Trophoblast cell (in vitro differentiated cells and primary cell): ENCODE measurements around the gene AFMID.

Source experiments
- DNase-seq, 2 donors: peaks; one replicate each; pipeline ENCODE4 v3.0.0-alpha.2; 2016
- H2AFZ ChIP-seq: 2 replicates; pipeline ENCODE4 v1.6.1; 2013; ENCODE audit warnings: low read length, moderate library complexity, mild to moderate bottlenecking; ENCODE audit not compliant: insufficient read depth, poor library complexity
- H2AK5ac ChIP-seq: 2 replicates; pipeline ENCODE4 v1.6.1; 2013; ENCODE audit warnings: mild to moderate bottlenecking, low read length
- H2BK120ac ChIP-seq: 2 replicates; pipeline ENCODE4 v1.6.1; 2013; ENCODE audit warnings: low read length, mild to moderate bottlenecking, moderate library complexity; ENCODE audit not compliant: insufficient read depth, poor library complexity
- H2BK12ac ChIP-seq: 2 replicates; pipeline ENCODE4 v1.6.1; 2013; ENCODE audit warnings: mild to moderate bottlenecking, low read length, moderate library complexity
- H2BK5ac ChIP-seq: 2 replicates; pipeline ENCODE4 v1.6.1; 2013; ENCODE audit warnings: low read length, low read depth, moderate library complexity, mild to moderate bottlenecking; ENCODE audit not compliant: poor library complexity
- H3K14ac ChIP-seq: 2 replicates; pipeline ENCODE4 v1.6.1; 2013; ENCODE audit warnings: mild to moderate bottlenecking, low read length
- H3K18ac ChIP-seq: 2 replicates; pipeline ENCODE4 v1.6.1; 2013; ENCODE audit warnings: mild to moderate bottlenecking, low read length
- H3K23ac ChIP-seq: 2 replicates; pipeline ENCODE4 v1.6.1; 2013; ENCODE audit warnings: low read length
- H3K27ac ChIP-seq: 2 replicates; pipeline ENCODE4 v1.5.1; 2013; ENCODE audit warnings: low read depth, mild to moderate bottlenecking, inconsistent platforms, low read length, moderate library complexity
- H3K27me3 ChIP-seq: 2 replicates; pipeline ENCODE4 v1.6.1; 2013; ENCODE audit warnings: inconsistent platforms, mild to moderate bottlenecking, low read length, moderate library complexity; ENCODE audit not compliant: insufficient read depth
- H3K36me3 ChIP-seq, 2 experiments: 1 replicate in 1 of 2; 2 replicates in 1 of 2; pipeline ENCODE4 v1.6.1; 2013; ENCODE audit warnings: low read length in 2 of 2, mild to moderate bottlenecking in 2 of 2, moderate library complexity in 1 of 2; ENCODE audit not compliant: insufficient read depth in 2 of 2, control insufficient read depth in 1 of 2
- H3K4ac ChIP-seq: 2 replicates; pipeline ENCODE4 v1.6.1; 2013; ENCODE audit warnings: low read depth, mild to moderate bottlenecking, low read length, moderate library complexity
- H3K4me1 ChIP-seq, 2 experiments: 1 replicate in 1 of 2; 2 replicates in 1 of 2; pipeline ENCODE4 v1.6.1; 2013; ENCODE audit warnings: low read length in 2 of 2, mild to moderate bottlenecking in 2 of 2, moderate library complexity in 1 of 2; ENCODE audit not compliant: insufficient read depth in 2 of 2, control insufficient read depth in 1 of 2
- H3K4me2 ChIP-seq: 2 replicates; pipeline ENCODE4 v1.6.1; 2013; ENCODE audit warnings: inconsistent platforms, mild to moderate bottlenecking, low read length, moderate library complexity
- H3K4me3 ChIP-seq: 2 replicates; pipeline ENCODE4 v1.5.1; 2013; ENCODE audit warnings: mild to moderate bottlenecking, low read depth, low read length, inconsistent platforms
- H3K79me1 ChIP-seq: one replicate; pipeline ENCODE4 v1.6.1; 2013; ENCODE audit warnings: low read length
- H3K79me2 ChIP-seq: 2 replicates; pipeline ENCODE4 v1.6.1; 2013; ENCODE audit warnings: low read length, mild to moderate bottlenecking; ENCODE audit not compliant: control insufficient read depth, insufficient read depth, poor library complexity
- H3K9ac ChIP-seq: 2 replicates; pipeline ENCODE4 v1.6.1; 2013; ENCODE audit warnings: mild to moderate bottlenecking, low read length
- H3K9me3 ChIP-seq: 2 replicates; pipeline ENCODE4 v1.6.1; 2013; ENCODE audit warnings: low read depth, mild to moderate bottlenecking, control low read depth, inconsistent platforms, low read length; ENCODE audit not compliant: insufficient read depth
- H4K12ac ChIP-seq: 2 replicates; pipeline ENCODE4 v1.6.1; 2013; ENCODE audit warnings: low read depth, mild to moderate bottlenecking, low read length, moderate library complexity
- H4K8ac ChIP-seq: 2 replicates; pipeline ENCODE4 v1.6.1; 2013; ENCODE audit warnings: low read depth, mild to moderate bottlenecking, low read length, moderate library complexity
- H4K91ac ChIP-seq: one replicate; pipeline ENCODE4 v1.6.1; 2013; ENCODE audit warnings: low read depth, mild to moderate bottlenecking, low read length, moderate library complexity
- WGBS: extraction: QIAGEN DNeasy Blood & Tissue Kit; methylation state at CpG from one replicate; pipeline ENCODE4 v1.1.7; 2013; ENCODE audit warnings: missing lambda C conversion rate; ENCODE audit not compliant: insufficient read length, insufficient coverage; ENCODE audit errors: extremely low coverage; 5-methylcytosine and 5-hydroxymethylcytosine counted together

The AFMID gene

DNA sequence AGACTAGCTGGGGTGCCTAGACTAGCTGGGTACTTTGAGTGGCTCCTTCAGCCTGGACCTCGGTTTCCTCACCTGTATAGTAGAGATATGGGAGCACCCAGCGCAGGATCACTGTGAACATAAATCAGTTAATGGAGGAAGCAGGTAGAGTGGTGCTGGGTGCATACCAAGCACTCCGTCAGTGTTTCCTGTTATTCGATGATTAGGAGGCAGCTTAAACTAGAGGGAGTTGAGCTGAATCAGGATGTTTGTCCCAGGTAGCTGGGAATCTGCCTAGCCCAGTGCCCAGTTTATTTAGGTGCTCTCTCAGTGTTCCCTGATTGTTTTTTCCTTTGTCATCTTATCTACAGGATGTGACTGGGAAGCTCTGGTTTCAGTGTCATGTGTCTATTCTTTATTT is 35.9 kb downstream of the AFMID start:
- Histone ChIP-seq H3K18ac (no peak overlapping the region), H3K14ac (no peak overlapping the region), H4K12ac (no peak overlapping the region), H2AK5ac (no peak overlapping the region), H3K4me3 (no peak overlapping the region), H3K9ac (no peak overlapping the region), H2BK120ac (no peak overlapping the region), H2AFZ (no peak overlapping the region), H3K79me2 (no peaks in the 10 kb centered on the region), H4K91ac (no peak overlapping the region), H3K23ac (no peak overlapping the region), H3K4me2 (no peak overlapping the region), H3K9me3 (no peaks in the 10 kb centered on the region), H4K8ac (no peak overlapping the region), H3K4ac (no peak overlapping the region), H3K27me3 (no peaks in the 10 kb centered on the region), H2BK12ac (no peak overlapping the region), H3K27ac (no peak overlapping the region), H2BK5ac (no peak overlapping the region), H3K79me1 (no peaks in the 10 kb centered on the region), H3K36me3 (peaks cover 30 to 38% of the 10 kb centered on the region in 2 experiments), H3K4me1 (no peaks in the 10 kb centered on the region)
- WGBS = no CpG with 5 or more reads among the region's 4 CpGs
- DNase-seq = no peak

DNA sequence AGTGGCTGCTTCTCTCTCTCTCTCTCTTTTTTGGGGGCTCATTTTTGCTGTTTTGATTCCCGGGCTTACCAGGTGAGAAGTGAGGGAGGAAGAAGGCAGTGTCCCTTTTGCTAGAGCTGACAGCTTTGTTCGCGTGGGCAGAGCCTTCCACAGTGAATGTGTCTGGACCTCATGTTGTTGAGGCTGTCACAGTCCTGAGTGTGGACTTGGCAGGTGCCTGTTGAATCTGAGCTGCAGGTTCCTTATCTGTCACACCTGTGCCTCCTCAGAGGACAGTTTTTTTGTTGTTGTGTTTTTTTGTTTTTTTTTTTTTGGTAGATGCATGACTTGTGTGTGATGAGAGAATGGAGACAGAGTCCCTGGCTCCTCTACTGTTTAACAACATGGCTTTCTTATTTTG is 36.6 kb downstream of the AFMID start:
- no peak overlapping the region for H3K18ac ChIP-seq
- no peaks in the 10 kb centered on the region for H3K79me2 ChIP-seq
- H2BK12ac ChIP-seq = no peak overlapping the region
- no peak overlapping the region for H4K91ac ChIP-seq
- no peak overlapping the region for H3K14ac ChIP-seq
- no peak overlapping the region for H3K4ac ChIP-seq
- H2AFZ ChIP-seq = no peak overlapping the region
- WGBS = no CpG with 5 or more reads among the region's 3 CpGs
- H3K23ac ChIP-seq = no peak overlapping the region
- H3K79me1 ChIP-seq = no peaks in the 10 kb centered on the region
- no peaks in the 10 kb centered on the region for H3K4me1 ChIP-seq
- DNase-seq = no peak
- H2BK5ac ChIP-seq = no peak overlapping the region
- no peak overlapping the region for H3K9ac ChIP-seq
- no peak overlapping the region for H2AK5ac ChIP-seq
- no peak overlapping the region for H2BK120ac ChIP-seq
- H4K8ac ChIP-seq = no peak overlapping the region
- H3K27ac ChIP-seq = no peak overlapping the region
- no peak overlapping the region for H3K4me2 ChIP-seq
- no peaks in the 10 kb centered on the region for H3K27me3 ChIP-seq
- no peak overlapping the region for H3K4me3 ChIP-seq
- no peaks in the 10 kb centered on the region for H3K9me3 ChIP-seq
- peaks cover 30 to 38% of the 10 kb centered on the region in 2 experiments for H3K36me3 ChIP-seq
- H4K12ac ChIP-seq = no peak overlapping the region

DNA sequence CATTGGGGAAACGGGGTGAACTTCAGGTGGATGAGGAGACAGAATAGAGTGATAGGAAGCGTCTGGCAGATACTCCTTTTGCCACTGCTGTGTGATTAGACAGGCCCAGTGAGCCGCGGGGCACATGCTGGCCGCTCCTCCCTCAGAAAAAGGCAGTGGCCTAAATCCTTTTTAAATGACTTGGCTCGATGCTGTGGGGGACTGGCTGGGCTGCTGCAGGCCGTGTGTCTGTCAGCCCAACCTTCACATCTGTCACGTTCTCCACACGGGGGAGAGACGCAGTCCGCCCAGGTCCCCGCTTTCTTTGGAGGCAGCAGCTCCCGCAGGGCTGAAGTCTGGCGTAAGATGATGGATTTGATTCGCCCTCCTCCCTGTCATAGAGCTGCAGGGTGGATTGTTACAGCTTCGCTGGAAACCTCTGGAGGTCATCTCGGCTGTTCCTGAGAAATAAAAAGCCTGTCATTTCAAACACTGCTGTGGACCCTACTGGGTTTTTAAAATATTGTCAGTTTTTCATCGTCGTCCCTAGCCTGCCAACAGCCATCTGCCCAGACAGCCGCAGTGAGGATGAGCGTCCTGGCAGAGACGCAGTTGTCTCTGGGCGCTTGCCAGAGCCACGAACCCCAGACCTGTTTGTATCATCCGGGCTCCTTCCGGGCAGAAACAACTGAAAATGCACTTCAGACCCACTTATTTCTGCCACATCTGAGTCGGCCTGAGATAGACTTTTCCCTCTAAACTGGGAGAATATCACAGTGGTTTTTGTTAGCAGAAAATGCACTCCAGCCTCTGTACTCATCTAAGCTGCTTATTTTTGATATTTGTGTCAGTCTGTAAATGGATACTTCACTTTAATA is 37.3 kb downstream of the AFMID start:
- H2AFZ ChIP-seq = no peak overlapping the region
- H3K36me3 ChIP-seq = peaks cover 28 to 33% of the 10 kb centered on the region in 2 experiments
- H2BK5ac ChIP-seq = no peak overlapping the region
- no CpG with 5 or more reads among the region's 27 CpGs for WGBS
- no peak overlapping the region for H4K91ac ChIP-seq
- no peak for DNase-seq
- H3K27me3 ChIP-seq = no peaks in the 10 kb centered on the region
- H3K79me1 ChIP-seq = no peaks in the 10 kb centered on the region
- no peaks in the 10 kb centered on the region for H3K79me2 ChIP-seq
- no peak overlapping the region for H3K4ac ChIP-seq
- H3K23ac ChIP-seq = no peak overlapping the region
- no peak overlapping the region for H3K18ac ChIP-seq
- H3K14ac ChIP-seq = no peak overlapping the region
- H3K27ac ChIP-seq = no peak overlapping the region
- no peak overlapping the region for H4K12ac ChIP-seq
- H4K8ac ChIP-seq = no peak overlapping the region
- H3K4me1 ChIP-seq = no peaks in the 10 kb centered on the region
- no peak overlapping the region for H2BK12ac ChIP-seq
- no peak overlapping the region for H3K4me3 ChIP-seq
- H2BK120ac ChIP-seq = no peak overlapping the region
- H3K9ac ChIP-seq = no peak overlapping the region
- no peak overlapping the region for H3K4me2 ChIP-seq
- no peak overlapping the region for H2AK5ac ChIP-seq
- no peaks in the 10 kb centered on the region for H3K9me3 ChIP-seq

DNA sequence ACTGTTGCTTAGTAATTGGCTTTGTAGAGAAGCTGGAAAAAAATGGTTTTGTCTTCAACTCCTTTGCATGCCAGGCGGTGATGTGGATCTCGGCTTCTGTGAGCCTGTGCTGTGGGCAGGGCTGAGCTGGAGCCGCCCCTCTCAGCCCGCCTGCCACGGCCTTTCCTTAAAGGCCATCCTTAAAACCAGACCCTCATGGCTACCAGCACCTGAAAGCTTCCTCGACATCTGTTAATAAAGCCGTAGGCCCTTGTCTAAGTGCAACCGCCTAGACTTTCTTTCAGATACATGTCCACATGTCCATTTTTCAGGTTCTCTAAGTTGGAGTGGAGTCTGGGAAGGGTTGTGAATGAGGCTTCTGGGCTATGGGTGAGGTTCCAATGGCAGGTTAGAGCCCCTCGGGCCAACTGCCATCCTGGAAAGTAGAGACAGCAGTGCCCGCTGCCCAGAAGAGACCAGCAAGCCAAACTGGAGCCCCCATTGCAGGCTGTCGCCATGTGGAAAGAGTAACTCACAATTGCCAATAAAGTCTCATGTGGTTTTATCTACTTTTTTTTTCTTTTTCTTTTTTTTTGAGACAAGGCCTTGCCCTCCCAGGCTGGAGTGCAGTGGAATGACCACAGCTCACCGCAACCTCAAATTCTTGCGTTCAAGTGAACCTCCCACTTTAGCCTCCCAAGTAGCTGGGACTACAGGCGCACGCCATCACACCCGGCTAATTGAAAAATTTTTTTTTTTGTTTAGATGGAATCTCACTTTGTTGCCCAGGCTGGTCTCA is 38.1 kb downstream of the AFMID start:
- no peak overlapping the region for H3K9ac ChIP-seq
- no peak overlapping the region for H2AFZ ChIP-seq
- no CpG with 5 or more reads among the region's 16 CpGs for WGBS
- H3K27me3 ChIP-seq = peaks cover under 1% of the 10 kb centered on the region
- no peak for DNase-seq
- H3K23ac ChIP-seq = no peak overlapping the region
- no peak overlapping the region for H4K91ac ChIP-seq
- H3K79me1 ChIP-seq = no peaks in the 10 kb centered on the region
- no peak overlapping the region for H3K4ac ChIP-seq
- H3K4me1 ChIP-seq = no peaks in the 10 kb centered on the region
- no peak overlapping the region for H2BK12ac ChIP-seq
- no peak overlapping the region for H3K4me2 ChIP-seq
- H2BK5ac ChIP-seq = no peak overlapping the region
- no peak overlapping the region for H4K12ac ChIP-seq
- H3K79me2 ChIP-seq = no peaks in the 10 kb centered on the region
- H3K27ac ChIP-seq = no peak overlapping the region
- H3K18ac ChIP-seq = no peak overlapping the region
- H3K36me3 ChIP-seq = peaks cover 23 to 29% of the 10 kb centered on the region in 2 experiments
- H2BK120ac ChIP-seq = no peak overlapping the region
- no peak overlapping the region for H2AK5ac ChIP-seq
- no peak overlapping the region for H4K8ac ChIP-seq
- H3K4me3 ChIP-seq = no peak overlapping the region
- no peaks in the 10 kb centered on the region for H3K9me3 ChIP-seq
- H3K14ac ChIP-seq = no peak overlapping the region
